Left renal cortex interstitium (tissue), 4 donors: ENCODE measurements around the gene ARPC1B. TPM values are rescaled to one million over a fixed set of nuclear protein-coding genes. Genes with fewer than 3 reads are reported as not detected.
"Not testable (repeated sequence)": the region's sequence is repeated elsewhere in the genome, so short reads cannot be mapped to it uniquely, and the experiment has no call there.

ENCODE experiments used
- DNase-seq, 4 donors: peaks; one replicate each; pipeline ENCODE4 v3.0.0-alpha.2; 2013; ENCODE audit warnings: low read depth in 4 of 4, low spot score in 2 of 4, missing footprints in 1 of 4
- polyA plus RNA-seq, 4 donors: library from polyadenylated mRNA; unstranded; fragments of 120-200 nt; gene quantifications; one replicate each; pipeline ENCODE4 v1.2.1, GENCODE V29; 2013; ENCODE audit not compliant: insufficient read length in 4 of 4

Gene ARPC1B
- 10 to 100 TPM; 28.1 to 43.0 (median 35.5) TPM for polyA plus RNA-seq

DNA sequence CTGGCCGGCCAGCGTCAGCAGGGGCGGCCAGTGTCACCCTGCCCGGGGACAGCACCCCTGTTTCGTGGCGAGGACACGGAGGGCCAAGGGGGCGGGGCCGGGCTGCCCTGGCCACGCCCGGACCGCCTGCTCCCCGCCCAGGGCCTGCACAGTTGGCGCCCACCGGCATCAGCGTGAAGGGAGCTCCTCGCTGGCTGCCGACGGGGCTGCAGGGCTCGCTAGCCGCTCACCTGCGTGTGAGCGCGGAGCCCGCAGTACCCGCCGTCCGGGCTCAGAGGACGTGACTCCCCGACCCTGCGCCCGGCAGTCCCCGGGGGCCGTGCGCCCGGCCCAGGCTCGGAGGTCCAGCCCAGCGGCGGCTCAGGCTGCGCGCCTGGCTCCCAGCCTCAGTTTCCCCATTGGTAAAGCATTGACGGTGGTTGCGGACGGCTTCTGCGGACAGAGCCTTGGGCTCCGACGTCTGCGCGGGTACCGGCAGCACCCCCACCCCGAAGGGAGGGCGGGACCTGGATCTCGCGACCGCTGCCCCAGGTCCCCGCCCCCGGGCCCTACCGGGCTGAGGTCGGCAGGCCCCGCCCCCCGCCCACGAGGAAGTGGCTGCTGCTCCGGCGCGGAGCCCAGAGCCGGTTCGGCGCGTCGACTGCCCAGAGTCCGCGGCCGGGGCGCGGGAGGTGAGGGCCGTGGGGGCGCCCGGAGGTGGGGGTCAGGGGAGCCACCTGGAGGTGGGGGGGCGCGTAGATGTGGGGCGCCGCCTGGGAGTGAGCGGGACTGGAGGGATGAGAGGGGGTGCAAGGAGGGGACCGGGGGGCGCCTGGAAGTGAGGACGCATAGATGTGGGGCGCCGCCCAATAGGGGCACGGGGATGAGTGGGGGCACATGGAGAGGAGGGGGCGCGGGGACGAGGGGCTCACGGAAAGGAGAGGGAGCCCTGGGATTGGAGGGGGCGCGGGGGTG is at the start of gene ARPC1B:
Gene ARPC1B (plus strand): TSS at position 620 of the 954 bp plus-strand sequence. CDS start 10,985 bp downstream, outside the sequence.
- no peak for DNase-seq

DNA sequence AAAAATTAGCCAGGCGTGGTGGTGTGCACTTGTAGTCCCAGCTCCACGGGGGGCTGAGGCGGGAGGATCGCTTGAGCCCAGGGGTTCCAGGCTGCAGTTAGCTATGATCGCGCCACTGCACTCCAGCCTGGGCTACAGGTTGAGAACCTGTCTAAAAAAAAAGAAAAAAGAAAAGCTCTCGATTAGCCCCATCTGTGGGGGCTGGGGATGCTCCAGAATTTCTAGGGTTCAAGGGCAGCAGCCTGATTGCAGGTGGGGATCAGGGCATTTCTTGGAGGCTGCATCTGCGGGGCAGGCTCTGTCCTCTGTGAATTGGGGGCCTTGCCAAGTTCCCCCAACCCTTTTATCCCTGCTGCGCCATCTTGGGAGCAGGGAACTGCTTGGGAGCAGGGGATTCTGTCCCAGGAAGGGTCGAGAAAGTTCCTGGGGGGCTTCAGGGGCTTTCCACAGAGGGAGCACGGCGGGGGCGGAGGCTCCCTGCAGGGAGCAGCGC is 49.5 kb upstream of the ARPC1B start:
- DNase-seq, result peak in 1 of 4 donors; percentile 2

DNA sequence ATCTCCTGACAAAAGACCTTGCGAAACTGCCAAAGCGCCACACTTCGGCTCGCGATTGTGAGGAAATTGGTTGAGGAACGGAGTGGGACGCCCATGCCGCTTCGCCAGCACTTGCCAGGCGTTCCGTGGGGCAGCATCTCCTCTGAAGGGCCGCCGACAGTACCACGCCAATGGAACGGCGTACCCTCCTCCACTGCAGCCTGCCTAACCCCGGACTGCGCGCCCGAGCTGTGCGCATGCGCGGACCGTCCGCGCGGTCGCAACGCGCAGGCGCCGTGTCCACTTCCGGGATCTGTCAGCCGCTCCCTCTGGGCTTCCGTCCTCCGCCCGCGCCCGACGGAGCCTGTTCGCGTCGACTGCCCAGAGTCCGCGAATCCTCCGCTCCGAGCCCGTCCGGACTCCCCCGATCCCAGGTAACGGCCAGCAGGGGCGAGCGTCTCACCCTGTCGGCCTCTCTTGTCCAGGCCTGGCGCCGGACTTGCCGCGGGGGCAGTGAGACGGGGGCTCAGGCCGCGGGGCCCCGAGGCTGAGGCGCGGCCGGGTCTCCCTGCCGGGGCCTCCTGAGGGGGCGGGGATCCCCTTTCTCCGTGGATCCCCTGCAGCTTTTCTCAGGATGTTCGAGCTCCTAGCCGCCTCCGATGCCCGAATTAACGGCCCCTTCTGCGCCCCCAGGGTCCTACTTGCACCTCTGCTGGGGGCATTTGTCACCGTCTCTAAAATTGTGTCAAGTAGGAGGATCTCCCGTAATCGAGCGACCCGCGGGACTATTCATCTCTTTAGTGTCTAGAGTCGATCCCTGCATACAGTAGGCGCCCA is 48.7 kb upstream of the ARPC1B start, which contains the start of gene ARPC1A:
Gene ARPC1A (plus strand): TSS at position 307 of the 816 bp plus-strand sequence. CDS start 7,456 bp downstream, outside the sequence.
- peak; percentile 86 to 90 (median 88) for DNase-seq

- DNase-seq, result no peak
Measured at GRCh38 chr7:99326408-99326782, 48.1 kb upstream of the ARPC1B start.

DNA sequence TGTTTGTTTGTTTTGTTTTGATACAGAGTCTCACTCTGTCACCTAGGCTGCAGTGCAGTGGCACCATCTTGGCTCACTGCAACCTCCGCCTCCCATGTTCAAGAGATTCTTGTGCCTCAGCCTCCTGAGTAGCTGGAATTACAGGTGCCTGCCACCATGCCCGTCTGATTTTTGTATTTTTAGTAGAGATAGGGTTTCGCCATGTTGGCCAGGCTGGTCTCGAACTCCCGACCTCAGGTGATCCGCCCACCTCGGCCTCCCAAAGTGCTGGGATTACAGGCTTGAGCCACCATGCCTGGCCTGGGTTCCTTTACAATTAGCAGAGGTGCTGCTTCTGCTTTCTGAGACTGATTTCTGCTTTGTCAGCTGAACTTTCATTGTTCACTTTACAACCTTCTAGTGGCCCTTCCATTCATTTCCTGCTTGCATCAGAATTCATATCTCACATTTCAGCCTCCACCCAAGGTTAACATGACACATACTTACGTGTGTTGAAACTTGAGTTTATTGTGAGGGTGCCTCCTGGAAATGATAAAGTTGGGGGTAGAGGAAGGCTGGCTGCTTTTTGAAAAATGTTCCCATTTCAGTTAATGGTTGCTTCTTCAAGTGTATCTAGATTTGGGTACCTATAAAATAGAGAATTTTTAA is 44.1 kb upstream of the ARPC1B start:
- not testable (repeated sequence) for DNase-seq

- DNase-seq, result no peak
Measured at GRCh38 chr7:99331002-99331401, 43.5 kb upstream of the ARPC1B start.

DNA sequence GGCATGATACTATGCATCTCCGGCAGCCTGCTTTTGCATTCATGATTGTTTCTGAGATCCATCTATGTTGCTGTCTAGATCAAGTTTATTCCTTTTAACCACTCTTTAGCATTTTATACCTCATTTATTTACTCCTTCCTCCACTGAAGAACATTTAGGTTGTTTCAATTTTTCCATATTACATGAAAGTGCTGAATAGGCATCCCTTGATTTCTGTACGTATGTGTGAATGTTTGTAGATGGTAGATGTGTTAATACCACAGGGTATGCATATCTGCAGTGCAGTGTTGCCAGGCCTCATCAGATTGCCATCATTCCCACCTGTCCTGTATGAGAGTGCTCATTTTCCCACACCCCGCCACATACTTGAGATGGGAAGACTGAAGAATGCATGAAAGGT is 34.9 kb upstream of the ARPC1B start:
- DNase-seq, result no peak

- DNase-seq, result no peak
Measured at GRCh38 chr7:99340659-99341058, 33.9 kb upstream of the ARPC1B start.

DNA sequence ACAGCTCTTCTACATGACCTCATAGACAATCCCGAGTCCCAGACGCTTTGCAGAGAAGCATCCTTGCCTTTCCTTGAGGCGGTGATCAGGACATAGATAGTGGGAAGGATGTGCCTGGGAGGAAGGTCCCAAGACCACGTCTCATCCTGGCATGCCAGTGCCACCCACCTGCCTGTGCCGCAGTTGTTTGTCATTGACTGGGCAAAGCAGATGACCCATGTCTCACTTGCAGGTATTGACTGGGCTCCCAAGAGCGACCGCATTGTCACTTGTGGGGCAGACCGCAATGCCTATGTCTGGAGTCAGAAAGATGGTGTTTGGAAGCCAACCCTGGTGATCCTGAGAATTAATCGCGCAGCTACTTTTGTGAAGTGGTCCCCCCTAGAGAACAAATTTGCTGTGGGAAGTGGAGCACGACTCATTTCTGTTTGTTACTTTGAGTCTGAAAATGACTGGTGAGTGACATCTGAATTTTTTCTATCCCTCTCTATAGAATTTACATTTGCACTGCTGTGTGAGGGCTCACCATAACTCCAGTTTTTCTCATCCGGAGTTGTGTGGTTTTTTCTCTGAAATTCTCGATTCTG is 30.4 kb upstream of the ARPC1B start:
- DNase-seq, result no peak

GRCh38 chr7:99350641-99351040 is 23.9 kb upstream of the ARPC1B start:
- not testable (repeated sequence) for DNase-seq

GRCh38 chr7:99352247-99352646 is 22.3 kb upstream of the ARPC1B start:
- DNase-seq, result no peak

GRCh38 chr7:99355098-99355497 is 19.4 kb upstream of the ARPC1B start:
- no peak for DNase-seq

- DNase-seq, result no peak
Measured at GRCh38 chr7:99357701-99358490, 16.6 kb upstream of the ARPC1B start.

- DNase-seq, result not testable (repeated sequence)
Measured at GRCh38 chr7:99358521-99358920, 16.0 kb upstream of the ARPC1B start.

DNA sequence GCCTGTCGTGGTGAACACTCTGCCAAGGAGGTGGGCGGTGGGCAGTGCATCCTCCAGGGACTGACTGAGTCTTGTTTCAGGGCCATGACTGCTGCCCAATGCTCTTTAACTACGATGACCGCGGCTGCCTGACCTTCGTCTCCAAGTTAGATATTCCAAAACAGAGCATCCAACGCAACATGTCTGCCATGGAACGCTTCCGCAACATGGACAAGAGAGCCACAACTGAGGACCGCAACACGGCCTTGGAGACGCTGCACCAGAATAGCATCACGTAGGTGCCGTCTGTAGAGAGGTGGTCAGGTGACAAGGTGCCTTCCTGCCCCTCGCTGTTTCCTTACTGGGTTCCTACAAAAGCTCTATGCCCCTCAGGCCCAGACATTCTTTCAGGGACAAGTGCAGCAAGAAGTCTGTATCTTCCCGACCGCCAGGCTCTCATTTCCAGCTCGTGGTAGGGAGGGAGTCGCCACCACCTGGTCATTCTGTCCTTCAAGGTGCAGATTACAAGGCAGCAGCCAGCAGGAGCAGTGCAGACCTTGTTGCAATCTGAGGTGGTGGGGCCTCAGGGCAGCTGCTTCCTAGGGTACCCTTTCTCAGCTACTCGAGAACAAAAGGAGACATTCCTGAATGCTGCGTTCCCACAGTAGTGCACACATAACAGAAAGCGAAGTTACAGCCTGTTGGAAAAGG is 14.9 kb upstream of the ARPC1B start:
- DNase-seq, result no peak

GRCh38 chr7:99362801-99363200 is 11.7 kb upstream of the ARPC1B start:
- no peak for DNase-seq

GRCh38 chr7:99363286-99363685 is 11.2 kb upstream of the ARPC1B start:
- no peak for DNase-seq

DNA sequence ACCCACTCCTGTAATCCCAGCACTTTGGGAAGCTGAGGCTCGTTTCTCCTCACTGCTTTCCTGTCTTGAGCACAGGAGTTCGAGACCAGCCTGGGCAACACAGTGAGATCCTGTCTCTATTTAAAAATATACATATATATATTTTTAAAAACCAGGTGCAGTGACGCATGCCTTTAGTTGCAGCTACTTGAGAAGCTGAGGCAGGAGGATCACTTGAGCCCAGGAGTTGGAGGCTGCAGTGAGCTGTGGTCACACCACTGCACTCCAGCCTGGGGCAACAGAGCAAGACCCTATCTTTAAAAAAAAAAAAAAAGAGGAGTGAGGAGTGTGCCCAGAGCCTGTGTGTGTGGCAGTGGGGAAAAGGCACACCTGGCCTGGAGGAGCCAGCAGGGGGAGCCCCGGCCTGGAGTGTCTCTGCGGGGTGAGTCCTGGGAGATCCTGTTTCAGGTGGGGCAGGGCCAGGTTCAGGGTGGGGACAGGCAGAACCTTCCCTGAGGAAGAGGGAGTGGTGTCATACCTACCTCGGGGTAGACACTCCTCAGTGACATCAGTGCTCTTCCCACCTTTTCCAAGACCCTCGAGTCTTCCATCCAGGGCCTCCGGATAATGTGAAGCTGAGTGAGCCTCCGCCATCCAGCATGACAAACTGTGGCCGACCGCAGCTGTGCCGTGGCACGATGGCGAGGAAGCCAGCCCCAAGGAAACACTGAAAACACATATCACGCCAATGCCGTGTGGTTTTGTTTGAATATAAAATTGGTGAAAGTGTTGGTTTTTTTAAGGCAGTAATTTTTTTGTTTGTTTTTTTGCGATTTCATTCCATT is 9.0 kb upstream of the ARPC1B start:
- no peak for DNase-seq
